SH-SY5Y (cell line): ENCODE data around the gene NBL1.

Experiments used
- GATA2 ChIP-seq: IDR thresholded peaks from 2 replicates; pipeline ENCODE4 v1.6.1; 2011; ENCODE audit warnings: mild to moderate bottlenecking, low read depth, low read length
- GATA3 ChIP-seq: IDR thresholded peaks from 2 replicates; pipeline ENCODE4 v1.6.1; 2011; ENCODE audit warnings: low read depth, mild to moderate bottlenecking, low read length, moderate library complexity

- TF ChIP-seq GATA3 (no peak), GATA2 (no peak)
These were observed 35.9 kb upstream of the NBL1 start for GRCh38 chr1:19608232-19608631.
